GM18520 (cell line): ENCODE data around the gene IL18.
"Not testable (repeated sequence)": the region's sequence is repeated elsewhere in the genome, so short reads cannot be mapped to it uniquely, and the experiment has no call there.

Source experiments
- ATAC-seq: cut with Tn5 transposase; IDR thresholded peaks from one replicate; pipeline ENCODE4 v1.9.1; 2021; ENCODE audit not compliant: unreplicated experiment

The IL18 gene

GRCh38 chr11:112121981-112122615 is 41.8 kb downstream of the IL18 start:
- no peak for ATAC-seq

- no peak for ATAC-seq
These were observed 45.7 kb downstream of the IL18 start for GRCh38 chr11:112118176-112118575.

GRCh38 chr11:112115386-112115785 is 48.5 kb downstream of the IL18 start:
- no peak for ATAC-seq

GRCh38 chr11:112114460-112114859 is 49.4 kb downstream of the IL18 start:
- ATAC-seq: no peak

GRCh38 chr11:112113539-112114457 is 50.1 kb downstream of the IL18 start:
- ATAC-seq: no peak

- ATAC-seq: no peak
These were observed 57.8 kb downstream of the IL18 start for GRCh38 chr11:112106070-112106469.

GRCh38 chr11:112103446-112103845 is 60.4 kb downstream of the IL18 start:
- no peak for ATAC-seq

- ATAC-seq: no peak
These were observed 63.4 kb downstream of the IL18 start for GRCh38 chr11:112100462-112100861.

GRCh38 chr11:112097734-112098528 is 66.0 kb downstream of the IL18 start:
- no peak for ATAC-seq

- no peak for ATAC-seq
These were observed 67.7 kb downstream of the IL18 start for GRCh38 chr11:112096194-112096593.

- ATAC-seq: not testable (repeated sequence)
These were observed 68.6 kb downstream of the IL18 start for GRCh38 chr11:112095302-112095701.
